GM23338 (cell line): ENCODE data around the gene GRM4. TPM values are rescaled to one million over a fixed set of nuclear protein-coding genes. Genes with fewer than 3 reads are reported as not detected.

Source experiments
- ATAC-seq: fragments of 200-7000 bp; cut with Tn5 transposase; 3 replicates; pipeline ENCODE4 v1.9.1; 2020
- DNase-seq: peaks from one replicate; pipeline ENCODE4 v3.0.0-alpha.2; 2015; ENCODE audit warnings: low spot score
- H2AFZ ChIP-seq: fragments of 200-600 bp; sonication (generic); 2 replicates; pipeline ENCODE4 v1.8.0; 2016; ENCODE audit warnings: antibody characterized with exemption, mild to moderate bottlenecking, moderate library complexity
- H3F3A ChIP-seq: fragments of 200-600 bp; sonication (generic); replicated peaks from 2 replicates; pipeline ENCODE4 v1.8.0; 2017; ENCODE audit warnings: antibody characterized with exemption, mixed run types, low read depth
- H3K27ac ChIP-seq: fragments of 200-600 bp; sonication (generic); 2 replicates; pipeline ENCODE4 v1.6.1; 2016; ENCODE audit warnings: low read depth
- H3K27me3 ChIP-seq: fragments of 200-600 bp; sonication (generic); 2 replicates; pipeline ENCODE4 v1.8.0; 2016; ENCODE audit warnings: mild to moderate bottlenecking, mixed run types, moderate library complexity; ENCODE audit not compliant: insufficient read depth
- H3K36me3 ChIP-seq: fragments of 200-600 bp; sonication (generic); 2 replicates; pipeline ENCODE4 v1.8.0; 2016; ENCODE audit warnings: mild to moderate bottlenecking; ENCODE audit not compliant: insufficient read depth
- H3K4me1 ChIP-seq: fragments of 200-600 bp; sonication (generic); 2 replicates; pipeline ENCODE4 v1.8.0; 2016; ENCODE audit warnings: mild to moderate bottlenecking, moderate library complexity; ENCODE audit not compliant: insufficient read depth
- H3K4me2 ChIP-seq: fragments of 200-600 bp; sonication (generic); 2 replicates; pipeline ENCODE4 v1.7.1; 2017; ENCODE audit warnings: mixed run types
- H3K4me3 ChIP-seq: fragments of 200-600 bp; sonication (generic); 2 replicates; pipeline ENCODE4 v1.6.1; 2016; ENCODE audit warnings: mixed run types
- H3K79me2 ChIP-seq: fragments of 200-600 bp; sonication (generic); replicated peaks from 2 replicates; pipeline ENCODE4 v1.8.0; 2017; ENCODE audit warnings: mild to moderate bottlenecking; ENCODE audit not compliant: insufficient read depth
- H3K9me2 ChIP-seq: fragments of 200-600 bp; sonication (generic); 2 replicates; pipeline ENCODE4 v1.8.0; 2017; ENCODE audit not compliant: insufficient read depth
- H4K20me1 ChIP-seq: fragments of 200-600 bp; sonication (generic); replicated peaks from 2 replicates; pipeline ENCODE4 v1.8.0; 2017; ENCODE audit warnings: mild to moderate bottlenecking; ENCODE audit not compliant: insufficient read depth
- H3K27ac Mint-ChIP-seq: 2 replicates; pipeline ENCODE4 v1.8.0; 2020; ENCODE audit warnings: inconsistent platforms, mild to moderate bottlenecking, moderate library complexity, mixed read lengths
- H3K27me3 Mint-ChIP-seq: 3 replicates; pipeline ENCODE4 v1.8.0; 2022; ENCODE audit warnings: low read depth, mild to moderate bottlenecking, moderate library complexity, mixed read lengths, inconsistent platforms; ENCODE audit not compliant: insufficient read depth, poor library complexity
- H3K36me3 Mint-ChIP-seq: 3 replicates; pipeline ENCODE4 v1.8.0; 2021; ENCODE audit warnings: low read depth, mild to moderate bottlenecking, inconsistent platforms, moderate library complexity, mixed read lengths
- H3K4me1 Mint-ChIP-seq: 3 replicates; pipeline ENCODE4 v1.8.0; 2020; ENCODE audit warnings: mild to moderate bottlenecking, inconsistent platforms, mixed read lengths
- H3K4me3 Mint-ChIP-seq: 3 replicates; pipeline ENCODE4 v1.8.0; 2021; ENCODE audit warnings: moderate library complexity, mild to moderate bottlenecking, inconsistent platforms, mixed read lengths
- H3K9me3 Mint-ChIP-seq: 3 replicates; pipeline ENCODE4 v1.8.0; 2020; ENCODE audit warnings: moderate library complexity, mild to moderate bottlenecking, inconsistent platforms, mixed read lengths
- CREB1 ChIP-seq: fragments of 250-450 bp; sonication (Bioruptor Pico); IDR thresholded peaks from 2 replicates; pipeline ENCODE4 v1.5.0; 2020; ENCODE audit warnings: low read depth, mild to moderate bottlenecking, moderate library complexity
- ETS1 ChIP-seq: IDR thresholded peaks from 2 replicates; pipeline ENCODE4 v1.6.1; 2016; ENCODE audit warnings: antibody characterized with exemption
- EZH2 ChIP-seq: fragments of 200-600 bp; sonication (generic); IDR thresholded peaks from one replicate; pipeline ENCODE4 v1.8.0; 2017; ENCODE audit warnings: antibody characterized with exemption, mild to moderate bottlenecking, low read depth; ENCODE audit not compliant: unreplicated experiment
- EZH2phosphoT487 ChIP-seq: fragments of 200-600 bp; sonication (generic); IDR thresholded peaks from one replicate; pipeline ENCODE4 v1.8.1; 2018; ENCODE audit warnings: antibody characterized with exemption; ENCODE audit not compliant: unreplicated experiment
- JUNB ChIP-seq: IDR thresholded peaks from one replicate; pipeline ENCODE4 v1.6.1; 2016; ENCODE audit warnings: antibody characterized with exemption; ENCODE audit not compliant: unreplicated experiment
- NANOG ChIP-seq: IDR thresholded peaks from 2 replicates; pipeline ENCODE4 v1.6.1; 2016; ENCODE audit warnings: antibody characterized with exemption, borderline replicate concordance
- POLR2AphosphoS5 ChIP-seq: IDR thresholded peaks from 2 replicates; pipeline ENCODE4 v1.6.1; 2016; ENCODE audit warnings: antibody characterized with exemption, low read depth
- STAT1 ChIP-seq: IDR thresholded peaks from one replicate; pipeline ENCODE4 v1.6.1; 2016; ENCODE audit warnings: antibody characterized with exemption; ENCODE audit not compliant: unreplicated experiment
- ZNF114 ChIP-seq: fragments of 250-450 bp; sonication (Bioruptor Pico); IDR thresholded peaks from 2 replicates; pipeline ENCODE4 v1.5.0; 2020; ENCODE audit warnings: mild to moderate bottlenecking, moderate library complexity
- ZNF331 ChIP-seq: fragments of 250-450 bp; sonication (Bioruptor Pico); IDR thresholded peaks from 2 replicates; pipeline ENCODE4 v1.5.0; 2020; ENCODE audit warnings: low read depth, mild to moderate bottlenecking, moderate library complexity
- polyA plus RNA-seq: library from polyadenylated mRNA; unstranded; fragments of >200 nt; fragmentation: Nextera tagmentation; extraction: Ambion mirVana; gene quantifications from 2 replicates; pipeline ENCODE4 v1.2.1, GENCODE V29; 2016
- total RNA-seq: library from RNA; depleted of rRNA; stranded (reverse); fragments of >200 nt; shearing (Covaris generic); gene quantifications from 2 replicates; pipeline ENCODE4 v1.2.3, GENCODE V29; 2014
- TF ChIP-seq, protein P1 (sequence below): IDR thresholded peaks from one replicate; pipeline ENCODE4 v1.6.1; 2018; ENCODE audit warnings: antibody characterized with exemption; ENCODE audit not compliant: unreplicated experiment
- TF ChIP-seq, protein P2 (sequence below), 2 experiments: fragments of 200-600 bp in 1 of 2; sonication (generic) in 1 of 2; conservative IDR thresholded peaks; 2 replicates each; pipeline versions ENCODE4 v1.5.1 to v1.6.1; 2016 to 2017; ENCODE audit warnings: antibody characterized with exemption in 2 of 2, low read depth in 2 of 2, mild to moderate bottlenecking in 2 of 2, moderate library complexity in 1 of 2
- TF ChIP-seq, protein P3 (sequence below): fragments of 250-450 bp; sonication (Bioruptor Pico); IDR thresholded peaks from 2 replicates; pipeline ENCODE4 v1.5.0; 2020; ENCODE audit warnings: mild to moderate bottlenecking, moderate library complexity

GRM4 gene
- total and polyA plus RNA-seq, 2 experiments from 2014 or later: 7.0 to 30.6 TPM

DNA sequence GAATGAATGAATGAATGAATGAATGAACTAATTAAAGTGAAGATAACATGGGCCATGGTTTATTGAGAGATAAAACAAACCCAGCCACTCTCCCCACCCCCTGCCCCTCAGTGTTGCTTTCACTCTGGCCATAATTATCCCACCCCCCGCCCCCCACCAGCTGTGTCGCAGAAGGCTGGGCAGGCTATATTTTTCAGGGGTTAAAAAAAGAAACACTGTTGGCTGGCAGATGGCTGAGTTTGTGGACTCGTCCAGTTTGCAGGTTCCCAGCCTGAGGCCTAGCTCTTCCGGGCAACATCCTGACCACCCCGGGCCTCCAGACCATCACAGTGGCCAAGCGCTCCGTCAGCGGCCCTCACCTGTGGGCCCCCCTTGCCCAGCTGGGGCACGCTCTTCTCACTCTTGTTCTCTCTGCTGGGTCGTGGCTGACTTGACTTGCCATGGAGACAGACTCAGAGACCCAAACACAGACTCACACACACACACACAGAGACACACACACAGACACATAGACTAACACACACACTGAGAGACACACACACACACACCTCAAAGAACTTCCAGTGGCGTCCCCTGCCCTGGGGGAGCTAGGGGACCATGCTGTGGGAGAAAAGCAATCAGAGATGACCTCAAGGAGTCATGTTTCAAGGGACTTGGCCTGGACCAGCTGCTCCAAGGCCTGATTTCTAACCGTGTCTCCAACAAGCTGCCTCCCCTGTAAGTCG is 2.2 kb upstream of the GRM4 start:
- Histone ChIP-seq H3K27me3 (peaks cover 64% of the 10 kb centered on the region), H3F3A (peaks cover 16% of the 10 kb centered on the region), H3K36me3 (no peaks in the 10 kb centered on the region), H3K9me2 (no peaks in the 10 kb centered on the region), H2AFZ (no peak overlapping the region), H3K79me2 (0 out of 2 replicates have a peak, but pooled peaks cover 3% of the 10 kb centered on the region), H4K20me1 (no peaks in the 10 kb centered on the region), H3K4me1 (peaks cover 52% of the 10 kb centered on the region), H3K4me2 (peak overlapping the region; percentile 49; the same call in 1 of the 2 replicates), H3K27ac (no peak overlapping the region), H3K4me3 (no peak overlapping the region)
- peaks cover 61% of the 10 kb centered on the region for H3K4me1 Mint-ChIP-seq
- H3K4me3 Mint-ChIP-seq: no peak overlapping the region
- peaks cover 62% of the 10 kb centered on the region for H3K27me3 Mint-ChIP-seq
- DNase-seq: no peak
- no peak for TF ChIP-seq JUNB
- TF ChIP-seq STAT1: no peak
- TF ChIP-seq, protein P1, sequence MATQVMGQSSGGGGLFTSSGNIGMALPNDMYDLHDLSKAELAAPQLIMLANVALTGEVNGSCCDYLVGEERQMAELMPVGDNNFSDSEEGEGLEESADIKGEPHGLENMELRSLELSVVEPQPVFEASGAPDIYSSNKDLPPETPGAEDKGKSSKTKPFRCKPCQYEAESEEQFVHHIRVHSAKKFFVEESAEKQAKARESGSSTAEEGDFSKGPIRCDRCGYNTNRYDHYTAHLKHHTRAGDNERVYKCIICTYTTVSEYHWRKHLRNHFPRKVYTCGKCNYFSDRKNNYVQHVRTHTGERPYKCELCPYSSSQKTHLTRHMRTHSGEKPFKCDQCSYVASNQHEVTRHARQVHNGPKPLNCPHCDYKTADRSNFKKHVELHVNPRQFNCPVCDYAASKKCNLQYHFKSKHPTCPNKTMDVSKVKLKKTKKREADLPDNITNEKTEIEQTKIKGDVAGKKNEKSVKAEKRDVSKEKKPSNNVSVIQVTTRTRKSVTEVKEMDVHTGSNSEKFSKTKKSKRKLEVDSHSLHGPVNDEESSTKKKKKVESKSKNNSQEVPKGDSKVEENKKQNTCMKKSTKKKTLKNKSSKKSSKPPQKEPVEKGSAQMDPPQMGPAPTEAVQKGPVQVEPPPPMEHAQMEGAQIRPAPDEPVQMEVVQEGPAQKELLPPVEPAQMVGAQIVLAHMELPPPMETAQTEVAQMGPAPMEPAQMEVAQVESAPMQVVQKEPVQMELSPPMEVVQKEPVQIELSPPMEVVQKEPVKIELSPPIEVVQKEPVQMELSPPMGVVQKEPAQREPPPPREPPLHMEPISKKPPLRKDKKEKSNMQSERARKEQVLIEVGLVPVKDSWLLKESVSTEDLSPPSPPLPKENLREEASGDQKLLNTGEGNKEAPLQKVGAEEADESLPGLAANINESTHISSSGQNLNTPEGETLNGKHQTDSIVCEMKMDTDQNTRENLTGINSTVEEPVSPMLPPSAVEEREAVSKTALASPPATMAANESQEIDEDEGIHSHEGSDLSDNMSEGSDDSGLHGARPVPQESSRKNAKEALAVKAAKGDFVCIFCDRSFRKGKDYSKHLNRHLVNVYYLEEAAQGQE: no peak
- no peak for TF ChIP-seq CREB1 (CRISPR knock-in tag)
- TF ChIP-seq, protein P2, sequence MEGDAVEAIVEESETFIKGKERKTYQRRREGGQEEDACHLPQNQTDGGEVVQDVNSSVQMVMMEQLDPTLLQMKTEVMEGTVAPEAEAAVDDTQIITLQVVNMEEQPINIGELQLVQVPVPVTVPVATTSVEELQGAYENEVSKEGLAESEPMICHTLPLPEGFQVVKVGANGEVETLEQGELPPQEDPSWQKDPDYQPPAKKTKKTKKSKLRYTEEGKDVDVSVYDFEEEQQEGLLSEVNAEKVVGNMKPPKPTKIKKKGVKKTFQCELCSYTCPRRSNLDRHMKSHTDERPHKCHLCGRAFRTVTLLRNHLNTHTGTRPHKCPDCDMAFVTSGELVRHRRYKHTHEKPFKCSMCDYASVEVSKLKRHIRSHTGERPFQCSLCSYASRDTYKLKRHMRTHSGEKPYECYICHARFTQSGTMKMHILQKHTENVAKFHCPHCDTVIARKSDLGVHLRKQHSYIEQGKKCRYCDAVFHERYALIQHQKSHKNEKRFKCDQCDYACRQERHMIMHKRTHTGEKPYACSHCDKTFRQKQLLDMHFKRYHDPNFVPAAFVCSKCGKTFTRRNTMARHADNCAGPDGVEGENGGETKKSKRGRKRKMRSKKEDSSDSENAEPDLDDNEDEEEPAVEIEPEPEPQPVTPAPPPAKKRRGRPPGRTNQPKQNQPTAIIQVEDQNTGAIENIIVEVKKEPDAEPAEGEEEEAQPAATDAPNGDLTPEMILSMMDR (conservative IDR thresholded peaks at IDR 0.05; ENCODE audit: low read depth in 2 of 2): no peak
- no peak for TF ChIP-seq POLR2AphosphoS5
- TF ChIP-seq NANOG: no peak
- no peak for TF ChIP-seq ETS1
- no peak for TF ChIP-seq EZH2phosphoT487
- TF ChIP-seq ZNF114: no peak
- no peak for TF ChIP-seq EZH2
- TF ChIP-seq, protein P3, sequence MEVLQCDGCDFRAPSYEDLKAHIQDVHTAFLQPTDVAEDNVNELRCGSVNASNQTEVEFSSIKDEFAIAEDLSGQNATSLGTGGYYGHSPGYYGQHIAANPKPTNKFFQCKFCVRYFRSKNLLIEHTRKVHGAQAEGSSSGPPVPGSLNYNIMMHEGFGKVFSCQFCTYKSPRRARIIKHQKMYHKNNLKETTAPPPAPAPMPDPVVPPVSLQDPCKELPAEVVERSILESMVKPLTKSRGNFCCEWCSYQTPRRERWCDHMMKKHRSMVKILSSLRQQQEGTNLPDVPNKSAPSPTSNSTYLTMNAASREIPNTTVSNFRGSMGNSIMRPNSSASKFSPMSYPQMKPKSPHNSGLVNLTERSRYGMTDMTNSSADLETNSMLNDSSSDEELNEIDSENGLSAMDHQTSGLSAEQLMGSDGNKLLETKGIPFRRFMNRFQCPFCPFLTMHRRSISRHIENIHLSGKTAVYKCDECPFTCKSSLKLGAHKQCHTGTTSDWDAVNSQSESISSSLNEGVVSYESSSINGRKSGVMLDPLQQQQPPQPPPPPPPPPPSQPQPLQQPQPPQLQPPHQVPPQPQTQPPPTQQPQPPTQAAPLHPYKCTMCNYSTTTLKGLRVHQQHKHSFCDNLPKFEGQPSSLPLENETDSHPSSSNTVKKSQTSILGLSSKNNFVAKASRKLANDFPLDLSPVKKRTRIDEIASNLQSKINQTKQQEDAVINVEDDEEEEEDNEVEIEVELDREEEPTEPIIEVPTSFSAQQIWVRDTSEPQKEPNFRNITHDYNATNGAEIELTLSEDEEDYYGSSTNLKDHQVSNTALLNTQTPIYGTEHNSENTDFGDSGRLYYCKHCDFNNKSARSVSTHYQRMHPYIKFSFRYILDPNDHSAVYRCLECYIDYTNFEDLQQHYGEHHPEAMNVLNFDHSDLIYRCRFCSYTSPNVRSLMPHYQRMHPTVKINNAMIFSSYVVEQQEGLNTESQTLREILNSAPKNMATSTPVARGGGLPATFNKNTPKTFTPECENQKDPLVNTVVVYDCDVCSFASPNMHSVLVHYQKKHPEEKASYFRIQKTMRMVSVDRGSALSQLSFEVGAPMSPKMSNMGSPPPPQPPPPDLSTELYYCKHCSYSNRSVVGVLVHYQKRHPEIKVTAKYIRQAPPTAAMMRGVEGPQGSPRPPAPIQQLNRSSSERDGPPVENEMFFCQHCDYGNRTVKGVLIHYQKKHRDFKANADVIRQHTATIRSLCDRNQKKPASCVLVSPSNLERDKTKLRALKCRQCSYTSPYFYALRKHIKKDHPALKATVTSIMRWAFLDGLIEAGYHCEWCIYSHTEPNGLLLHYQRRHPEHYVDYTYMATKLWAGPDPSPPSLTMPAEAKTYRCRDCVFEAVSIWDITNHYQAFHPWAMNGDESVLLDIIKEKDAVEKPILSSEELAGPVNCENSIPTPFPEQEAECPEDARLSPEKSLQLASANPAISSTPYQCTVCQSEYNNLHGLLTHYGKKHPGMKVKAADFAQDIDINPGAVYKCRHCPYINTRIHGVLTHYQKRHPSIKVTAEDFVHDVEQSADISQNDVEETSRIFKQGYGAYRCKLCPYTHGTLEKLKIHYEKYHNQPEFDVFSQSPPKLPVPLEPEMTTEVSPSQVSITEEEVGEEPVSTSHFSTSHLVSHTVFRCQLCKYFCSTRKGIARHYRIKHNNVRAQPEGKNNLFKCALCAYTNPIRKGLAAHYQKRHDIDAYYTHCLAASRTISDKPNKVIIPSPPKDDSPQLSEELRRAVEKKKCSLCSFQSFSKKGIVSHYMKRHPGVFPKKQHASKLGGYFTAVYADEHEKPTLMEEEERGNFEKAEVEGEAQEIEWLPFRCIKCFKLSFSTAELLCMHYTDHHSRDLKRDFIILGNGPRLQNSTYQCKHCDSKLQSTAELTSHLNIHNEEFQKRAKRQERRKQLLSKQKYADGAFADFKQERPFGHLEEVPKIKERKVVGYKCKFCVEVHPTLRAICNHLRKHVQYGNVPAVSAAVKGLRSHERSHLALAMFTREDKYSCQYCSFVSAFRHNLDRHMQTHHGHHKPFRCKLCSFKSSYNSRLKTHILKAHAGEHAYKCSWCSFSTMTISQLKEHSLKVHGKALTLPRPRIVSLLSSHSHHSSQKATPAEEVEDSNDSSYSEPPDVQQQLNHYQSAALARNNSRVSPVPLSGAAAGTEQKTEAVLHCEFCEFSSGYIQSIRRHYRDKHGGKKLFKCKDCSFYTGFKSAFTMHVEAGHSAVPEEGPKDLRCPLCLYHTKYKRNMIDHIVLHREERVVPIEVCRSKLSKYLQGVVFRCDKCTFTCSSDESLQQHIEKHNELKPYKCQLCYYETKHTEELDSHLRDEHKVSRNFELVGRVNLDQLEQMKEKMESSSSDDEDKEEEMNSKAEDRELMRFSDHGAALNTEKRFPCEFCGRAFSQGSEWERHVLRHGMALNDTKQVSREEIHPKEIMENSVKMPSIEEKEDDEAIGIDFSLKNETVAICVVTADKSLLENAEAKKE: no peak
- no peak for TF ChIP-seq ZNF331 (CRISPR knock-in tag)
- ATAC-seq: no peak
- H3K9me3 Mint-ChIP-seq: no peaks in the 10 kb centered on the region
- H3K36me3 Mint-ChIP-seq: peaks cover under 1% of the 10 kb centered on the region; the same call in 1 of the 3 replicates
- no peak overlapping the region for H3K27ac Mint-ChIP-seq
